GM10266 (cell line): Measurements from ENCODE around the gene INSIG1.

Source experiments
- DNase-seq: peaks from one replicate; pipeline ENCODE4 v3.0.0; 2012; ENCODE audit errors: extremely low spot score
- TF ChIP-seq, protein P1 (sequence below): IDR thresholded peaks from 2 replicates; pipeline ENCODE4 v1.5.1; 2012; ENCODE audit warnings: mild to moderate bottlenecking, low read depth; ENCODE audit not compliant: control insufficient read depth, insufficient read depth; ENCODE audit errors: missing control alignments

The INSIG1 gene

DNA sequence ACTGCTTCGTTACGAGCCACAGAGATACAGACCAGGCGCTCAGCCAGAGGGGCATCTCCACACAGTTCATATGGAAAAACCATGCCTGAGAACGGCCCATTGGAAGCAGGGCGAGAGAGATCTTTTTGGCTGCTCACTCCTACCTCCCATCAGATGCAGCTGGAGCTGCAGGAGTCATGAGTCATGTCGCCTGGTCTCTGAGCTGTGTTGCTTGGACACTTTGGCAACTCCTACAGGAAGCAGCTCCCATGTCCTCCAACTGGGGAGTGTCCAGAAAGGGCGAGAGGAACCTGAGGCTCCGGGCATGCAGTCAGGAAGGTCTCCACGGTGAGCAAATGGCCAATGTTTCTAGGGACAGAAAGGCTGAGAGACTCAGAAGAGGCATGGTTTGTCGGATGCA is 24.9 kb downstream of the INSIG1 start:
- TF ChIP-seq, protein P1, sequence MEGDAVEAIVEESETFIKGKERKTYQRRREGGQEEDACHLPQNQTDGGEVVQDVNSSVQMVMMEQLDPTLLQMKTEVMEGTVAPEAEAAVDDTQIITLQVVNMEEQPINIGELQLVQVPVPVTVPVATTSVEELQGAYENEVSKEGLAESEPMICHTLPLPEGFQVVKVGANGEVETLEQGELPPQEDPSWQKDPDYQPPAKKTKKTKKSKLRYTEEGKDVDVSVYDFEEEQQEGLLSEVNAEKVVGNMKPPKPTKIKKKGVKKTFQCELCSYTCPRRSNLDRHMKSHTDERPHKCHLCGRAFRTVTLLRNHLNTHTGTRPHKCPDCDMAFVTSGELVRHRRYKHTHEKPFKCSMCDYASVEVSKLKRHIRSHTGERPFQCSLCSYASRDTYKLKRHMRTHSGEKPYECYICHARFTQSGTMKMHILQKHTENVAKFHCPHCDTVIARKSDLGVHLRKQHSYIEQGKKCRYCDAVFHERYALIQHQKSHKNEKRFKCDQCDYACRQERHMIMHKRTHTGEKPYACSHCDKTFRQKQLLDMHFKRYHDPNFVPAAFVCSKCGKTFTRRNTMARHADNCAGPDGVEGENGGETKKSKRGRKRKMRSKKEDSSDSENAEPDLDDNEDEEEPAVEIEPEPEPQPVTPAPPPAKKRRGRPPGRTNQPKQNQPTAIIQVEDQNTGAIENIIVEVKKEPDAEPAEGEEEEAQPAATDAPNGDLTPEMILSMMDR, result no peak
- no peak for DNase-seq

DNA sequence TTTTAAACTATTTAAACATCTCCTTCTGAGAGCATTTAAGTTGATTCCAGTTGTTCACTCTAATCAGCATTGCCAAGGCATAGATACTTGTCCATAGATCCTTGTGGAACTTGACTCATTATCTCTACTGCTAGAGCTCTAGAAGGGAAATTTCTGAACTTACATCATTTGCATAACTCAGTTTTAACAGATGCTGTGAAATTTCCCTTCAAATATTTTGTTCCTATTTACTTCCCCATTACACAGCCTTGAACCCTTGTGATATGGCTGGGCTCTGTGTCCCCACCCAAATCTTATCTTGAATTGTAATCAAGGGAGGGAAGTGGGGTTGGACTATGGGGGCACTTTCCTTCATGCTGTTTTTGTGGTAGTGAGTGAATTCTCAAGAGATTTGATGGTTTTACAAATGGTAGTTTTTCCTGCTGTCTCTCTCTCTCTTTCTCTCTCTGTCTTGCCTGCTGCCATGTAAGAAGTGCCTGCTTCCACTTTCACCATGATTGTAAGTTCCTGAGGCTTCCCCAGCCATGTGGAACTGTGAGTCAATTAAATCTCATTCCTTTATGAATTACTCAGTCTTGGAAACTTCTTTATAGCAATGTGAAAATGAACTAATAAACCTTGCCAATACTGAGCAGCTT is 25.4 kb downstream of the INSIG1 start:
- TF ChIP-seq, protein P1, result no peak
- no peak for DNase-seq

DNA sequence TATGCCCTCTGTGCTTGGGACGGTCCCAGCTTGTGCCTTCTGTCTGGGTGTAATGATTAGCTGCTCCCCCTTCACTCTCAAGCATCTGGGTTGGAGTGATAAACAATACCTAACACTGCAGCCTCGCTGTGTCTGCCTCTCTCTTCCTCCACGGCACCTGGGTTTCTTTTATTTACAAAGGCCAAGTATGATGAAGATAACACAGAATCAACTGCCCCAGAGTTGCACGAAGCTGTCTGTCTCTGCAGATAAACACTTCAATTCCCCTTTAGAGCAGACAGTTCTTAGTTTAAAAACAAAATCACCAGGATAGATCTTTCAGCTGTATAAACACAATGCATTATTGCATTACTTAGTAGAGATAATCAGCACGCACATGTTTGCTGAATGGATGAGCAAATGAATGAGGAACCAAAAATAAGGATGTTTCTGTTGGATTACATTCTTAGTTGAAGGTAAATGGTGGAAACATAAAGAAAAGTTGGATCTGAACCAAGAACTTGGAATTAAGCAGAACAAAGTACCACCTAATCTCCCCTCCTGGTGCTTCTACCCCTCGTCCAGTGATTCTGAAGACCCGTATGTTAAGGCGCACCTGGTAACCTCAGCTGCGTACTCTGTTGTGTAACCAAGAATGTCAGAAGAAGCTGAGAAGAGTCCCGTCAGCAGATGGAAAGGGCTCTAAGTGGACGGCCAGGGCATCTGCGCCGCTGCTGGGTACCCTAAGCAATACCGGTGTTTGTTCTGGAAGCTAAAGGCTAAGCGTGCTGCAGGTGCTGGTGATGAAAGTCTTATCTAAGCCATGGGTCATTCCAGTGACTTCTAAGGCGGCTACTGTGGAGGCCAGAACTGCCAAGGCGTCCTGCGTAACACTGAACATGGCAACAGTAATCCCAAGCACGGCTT is 26.6 kb downstream of the INSIG1 start:
- TF ChIP-seq, protein P1, result no peak
- no peak for DNase-seq

GRCh38 chr7:155324918-155325235 is 27.2 kb downstream of the INSIG1 start:
- TF ChIP-seq, protein P1, result no peak
- DNase-seq, result no peak

GRCh38 chr7:155326385-155326784 is 28.7 kb downstream of the INSIG1 start:
- no peak for DNase-seq
- TF ChIP-seq, protein P1, result no peak

- TF ChIP-seq, protein P1, result no peak
Observed at GRCh38 chr7:155327590-155328320, 30.1 kb downstream of the INSIG1 start.

More at GRCh38 chr7:155327590-155328320, 30.1 kb downstream of the INSIG1 start:
- DNase-seq, result no peak
